ENCODE measurements around the gene ELOVL5. TPM values are rescaled to one million over a fixed set of nuclear protein-coding genes. Genes with fewer than 3 reads are reported as not detected.

ELOVL5 gene
- polyA plus RNA-seq, 3 donors: 76.8 to 79.4 (median 79.4) TPM

DNA sequence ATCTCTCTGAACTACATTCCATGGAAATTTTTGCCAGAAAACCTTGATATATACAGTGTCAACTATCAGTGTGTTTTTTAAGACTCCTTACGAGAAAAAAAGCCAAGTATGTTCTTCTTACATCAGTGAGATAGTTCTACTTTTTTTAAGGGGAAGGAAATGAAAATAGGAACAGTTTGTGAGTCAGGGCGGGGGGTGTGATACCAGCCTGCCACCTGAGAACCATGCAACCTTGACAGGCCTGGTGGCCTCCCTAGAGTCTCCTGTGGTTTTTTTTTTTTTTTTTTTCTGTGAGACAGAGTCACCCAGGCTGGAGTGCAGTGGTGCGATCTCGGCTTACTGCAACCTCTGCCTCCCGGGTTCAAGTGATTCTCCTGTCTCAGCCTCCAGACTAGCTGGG, 103.8 kb downstream of the ELOVL5 start:
- no peak for DNase-seq (ENCODE audit: low read depth in 3 of 3, low spot score in 2 of 3)

DNA sequence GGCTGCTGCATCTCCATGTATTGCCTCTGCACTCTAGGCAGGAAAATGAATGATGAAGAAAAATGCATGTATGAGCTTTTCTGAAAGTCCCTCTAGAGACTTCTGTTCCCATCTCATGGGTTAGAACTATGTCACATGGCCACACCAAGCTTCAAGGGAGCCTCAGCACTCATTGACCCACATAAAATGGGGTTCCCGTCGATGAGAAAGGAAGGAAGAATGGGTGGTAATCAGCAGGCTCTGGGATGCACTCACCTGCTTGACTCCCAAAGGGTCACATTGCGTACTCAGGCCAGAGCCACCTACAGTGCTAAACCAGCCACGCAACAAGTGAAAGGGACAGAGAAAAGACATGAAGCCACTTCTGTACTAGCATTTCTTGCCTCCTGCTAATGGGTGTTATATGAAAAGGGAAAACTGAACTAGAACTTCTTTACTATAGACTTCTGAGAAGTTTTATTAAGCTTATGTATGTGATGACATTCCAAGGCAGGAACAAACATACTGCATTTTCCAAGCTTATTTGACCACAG, 104.3 kb downstream of the ELOVL5 start:
- no peak for DNase-seq (ENCODE audit: low read depth in 3 of 3, low spot score in 2 of 3)

DNA sequence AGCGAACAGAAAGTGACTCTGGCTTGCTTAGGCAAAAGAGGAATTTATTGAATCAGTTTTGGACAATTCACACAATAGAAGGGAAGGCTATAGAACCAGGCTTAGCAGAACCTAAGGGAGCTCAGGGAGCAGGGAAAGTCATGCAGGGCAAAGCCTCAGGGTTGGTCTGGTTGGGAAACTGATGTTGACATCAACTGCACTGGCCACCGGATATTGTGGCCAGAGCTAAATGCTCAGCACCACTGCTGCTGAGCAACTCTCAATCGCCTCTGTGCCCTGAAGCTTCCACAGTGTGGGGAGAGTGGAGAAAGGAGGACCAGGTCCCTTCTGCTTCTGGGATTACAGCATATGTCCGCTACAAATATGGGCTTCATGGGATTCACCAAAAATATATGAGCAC, 106.8 kb downstream of the ELOVL5 start:
- DNase-seq (ENCODE audit: low read depth in 3 of 3, low spot score in 2 of 3): no peak

DNA sequence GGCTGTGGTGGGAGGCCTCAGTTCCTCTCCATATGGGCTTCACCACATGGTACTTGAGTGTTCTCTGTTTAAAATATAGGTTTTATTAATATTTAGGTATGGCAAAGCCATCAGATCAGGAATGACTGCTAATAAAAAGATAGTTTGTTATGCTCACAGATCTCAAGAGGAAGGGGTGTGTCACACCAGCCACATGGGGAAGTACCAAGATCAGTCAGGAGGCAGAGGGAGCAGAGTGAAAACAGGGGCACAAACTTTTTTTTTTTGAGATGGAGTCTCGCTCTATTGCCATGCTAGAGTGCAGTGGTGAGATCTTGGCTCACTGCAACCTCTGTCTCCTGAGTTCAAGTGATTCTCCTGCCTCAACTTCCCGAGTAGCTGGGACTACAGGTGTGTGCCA, 108.0 kb downstream of the ELOVL5 start:
- DNase-seq (ENCODE audit: low read depth in 3 of 3, low spot score in 2 of 3): no peak

DNA sequence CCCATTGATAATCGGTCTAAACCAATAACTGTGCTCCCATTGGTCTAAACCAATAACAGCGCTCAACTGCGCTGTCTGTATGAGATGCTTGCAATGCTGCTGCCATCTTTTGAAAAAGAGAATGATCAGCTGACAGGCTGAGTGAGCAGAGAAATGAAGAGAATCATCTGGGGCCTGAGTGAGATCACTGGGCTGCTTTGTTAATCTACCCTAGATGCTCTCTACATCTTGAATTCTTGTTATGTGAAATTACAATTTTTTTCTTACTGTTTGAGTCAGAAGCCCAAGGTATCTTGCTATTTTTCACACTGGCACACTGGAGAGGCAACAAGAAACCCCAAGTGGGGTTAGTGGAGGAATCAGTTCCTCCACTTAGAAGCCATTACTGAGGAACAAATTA, 108.6 kb downstream of the ELOVL5 start:
- no peak for DNase-seq (ENCODE audit: low read depth in 3 of 3, low spot score in 2 of 3)

DNA sequence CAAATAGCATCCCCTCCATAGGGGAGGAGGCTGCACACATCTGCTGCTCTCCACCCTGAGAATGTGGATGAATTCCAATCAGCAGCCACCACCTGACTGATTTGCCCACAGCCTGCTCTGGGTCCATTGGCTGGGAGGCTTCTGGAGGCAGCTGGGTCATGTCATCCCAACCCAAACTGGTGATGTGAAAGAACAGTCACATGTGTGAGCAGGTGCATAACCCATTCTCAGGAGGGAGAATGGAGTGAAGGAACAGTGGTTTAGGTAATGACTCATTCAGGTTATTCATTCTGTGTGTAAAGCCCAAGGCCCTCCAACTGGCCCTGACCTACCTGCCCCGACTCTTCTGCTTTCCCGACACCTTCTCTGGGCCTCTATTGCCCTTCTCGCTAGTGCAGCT, 109.2 kb downstream of the ELOVL5 start:
- DNase-seq (ENCODE audit: low read depth in 3 of 3, low spot score in 2 of 3): no peak

DNA sequence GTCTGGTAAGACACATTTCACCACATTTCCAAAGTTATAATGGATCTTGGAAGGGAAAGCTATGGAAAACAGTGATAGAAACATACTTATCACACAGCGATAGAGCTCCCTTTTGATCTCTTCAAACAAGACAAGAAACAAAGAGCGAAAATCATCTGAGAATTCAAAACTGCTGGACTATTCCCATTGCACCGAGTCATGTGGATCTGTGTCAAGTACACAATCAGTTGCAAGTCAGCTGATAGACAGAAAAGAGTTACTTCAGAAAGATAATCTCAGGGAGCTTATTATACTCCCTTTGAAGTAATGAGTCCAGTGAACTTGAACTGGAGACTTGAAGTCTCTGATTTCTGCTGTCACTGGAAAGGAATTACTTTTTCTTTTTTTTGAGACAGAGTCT, 110.4 kb downstream of the ELOVL5 start:
- no peak for DNase-seq (ENCODE audit: low read depth in 3 of 3, low spot score in 2 of 3)

DNA sequence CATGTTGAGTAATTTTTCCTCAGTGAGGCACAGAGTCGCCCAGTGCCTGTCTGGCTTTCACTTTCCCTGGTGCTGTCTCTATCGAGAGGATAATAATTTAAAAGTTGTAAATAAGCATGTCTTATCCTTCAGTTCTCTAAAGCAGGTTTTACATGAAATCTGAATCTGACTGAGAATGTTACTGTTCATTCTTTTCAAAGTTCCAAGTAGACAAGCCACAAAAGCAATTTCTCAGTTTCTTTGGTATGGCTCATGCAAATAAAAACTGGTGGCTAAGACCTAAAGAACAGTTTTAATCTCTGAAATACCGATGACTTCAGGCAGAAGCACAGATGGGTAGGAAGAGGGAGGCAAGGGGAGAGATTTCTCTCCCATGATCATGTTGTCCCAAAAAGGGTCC, 112.5 kb downstream of the ELOVL5 start:
- DNase-seq (ENCODE audit: low read depth in 3 of 3, low spot score in 2 of 3): no peak

DNA sequence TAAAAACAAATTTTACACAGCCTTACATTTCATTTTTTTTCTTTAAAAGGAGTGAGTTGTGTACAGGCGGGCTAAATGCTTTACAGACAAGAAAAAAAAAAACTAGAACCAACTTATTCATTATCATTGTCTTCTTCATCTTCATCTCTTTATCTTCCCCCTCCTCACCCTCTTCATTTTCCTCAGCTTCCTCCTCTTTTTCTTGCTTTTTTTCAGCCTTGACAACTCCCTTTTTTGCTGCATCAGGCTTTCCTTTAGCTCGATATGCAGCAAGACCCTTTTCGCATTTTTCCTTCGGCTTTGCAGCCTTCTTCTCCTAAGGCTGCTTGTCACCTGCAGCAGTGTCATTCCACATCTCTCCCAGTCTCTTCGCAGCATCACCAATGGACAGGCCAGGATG, 113.2 kb downstream of the ELOVL5 start:
- no peak for DNase-seq (ENCODE audit: low read depth in 3 of 3, low spot score in 2 of 3)

DNA sequence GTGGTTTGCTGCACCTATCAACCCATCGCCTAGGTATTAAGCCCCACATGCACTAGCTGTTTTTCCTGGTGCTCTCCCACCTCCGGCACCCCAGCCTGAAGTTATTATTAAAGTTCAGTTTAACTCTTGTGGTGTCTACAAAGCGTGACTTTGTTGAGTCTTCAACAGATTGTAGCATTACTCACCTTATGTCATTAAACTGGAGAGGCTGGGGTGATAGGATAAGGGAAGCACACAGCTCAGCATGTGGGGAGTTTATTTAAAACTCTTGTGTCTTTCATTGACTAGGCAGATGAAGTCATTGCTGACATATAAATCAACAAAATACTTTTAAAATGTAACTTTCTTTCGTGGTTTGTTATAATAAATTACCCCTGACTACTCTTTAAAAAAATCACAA, 115.4 kb downstream of the ELOVL5 start:
- no peak for DNase-seq (ENCODE audit: low read depth in 3 of 3, low spot score in 2 of 3)

DNA sequence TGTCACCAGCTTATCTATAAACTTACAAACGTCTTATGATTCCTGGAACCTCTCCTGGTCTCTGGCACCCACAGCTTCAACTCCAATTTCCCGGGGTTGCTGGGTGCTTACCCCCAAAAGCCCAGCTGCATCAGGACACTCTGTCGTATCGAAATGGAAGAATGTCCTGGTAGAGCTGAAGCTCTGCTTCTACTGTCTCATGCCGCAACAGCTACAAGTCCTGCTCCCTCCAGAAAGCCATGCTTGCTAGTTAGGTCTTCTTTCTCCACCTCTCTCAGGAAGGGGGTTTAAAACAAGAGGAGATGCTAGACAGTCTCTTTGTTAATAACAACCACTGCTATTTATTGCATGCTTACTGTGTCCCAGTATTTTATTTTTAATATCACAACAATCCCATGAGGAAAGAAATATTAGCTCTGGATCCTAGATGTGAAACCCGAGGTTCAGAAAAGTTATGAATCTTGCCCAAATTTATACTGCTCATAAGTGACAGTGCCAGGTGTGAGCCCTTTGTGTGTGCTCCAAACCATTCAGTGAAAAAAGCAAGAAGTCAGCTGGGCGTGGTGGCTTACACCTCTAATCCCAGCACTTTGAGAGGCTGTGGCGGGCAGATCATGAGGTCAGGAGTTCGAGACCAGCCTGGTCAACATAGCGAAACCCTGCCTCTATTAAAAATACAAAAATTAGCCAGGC, 117.8 kb downstream of the ELOVL5 start:
- DNase-seq (ENCODE audit: low read depth in 3 of 3, low spot score in 2 of 3): no peak

DNA sequence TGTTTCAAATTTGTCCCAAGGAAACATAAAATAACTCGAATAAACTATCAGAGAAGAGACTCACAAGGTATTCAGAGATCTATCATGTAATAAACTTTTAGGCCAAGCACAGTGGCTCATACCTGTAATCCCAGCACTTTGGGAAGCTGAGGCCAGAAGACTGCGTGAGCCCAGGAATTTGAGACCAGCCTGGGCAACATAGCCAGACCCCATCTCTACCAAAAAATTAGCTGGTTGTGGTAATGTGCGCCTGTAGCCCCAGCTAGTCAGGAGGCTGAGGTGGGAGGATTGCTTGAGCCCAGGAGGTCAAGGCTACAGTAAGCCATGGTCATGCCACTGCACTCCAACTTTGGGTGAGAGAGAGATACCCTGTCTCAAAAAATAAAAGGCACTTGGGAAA, 120.9 kb downstream of the ELOVL5 start:
- DNase-seq (ENCODE audit: low read depth in 3 of 3, low spot score in 2 of 3): no peak

DNA sequence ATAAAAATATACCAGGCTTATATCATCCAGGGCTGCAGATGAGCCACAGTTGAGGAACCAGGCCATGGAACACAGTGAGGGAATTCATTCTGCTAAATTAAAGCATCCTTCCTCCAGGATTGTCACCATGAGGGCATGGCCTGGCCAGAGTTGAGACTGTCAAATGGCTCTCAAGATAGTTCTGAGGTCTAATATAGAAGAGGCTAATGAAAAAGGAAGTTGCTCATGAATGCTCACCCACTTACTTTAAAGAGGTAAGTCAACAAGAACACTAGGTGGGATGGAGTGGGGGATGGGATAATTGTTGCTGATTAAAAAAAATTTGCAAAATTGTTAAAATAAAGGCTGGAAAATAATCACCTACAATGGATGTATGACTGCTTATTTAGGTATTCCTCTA, 128.1 kb downstream of the ELOVL5 start:
- DNase-seq (ENCODE audit: low read depth in 3 of 3, low spot score in 2 of 3): no peak

Other genes starting within 250 kb of the ELOVL5 start
- under 1 TPM; 0.07 to 0.26 (median 0.07) TPM for gene GCM1, start 200.1 kb downstream of the ELOVL5 start, polyA plus RNA-seq (ENCODE audit: insufficient read length in 3 of 3)
- gene GCLC, start 196.2 kb upstream of the ELOVL5 start, polyA plus RNA-seq (ENCODE audit: insufficient read length in 3 of 3): 10 to 100 TPM; 21.1 to 25.0 (median 24.0) TPM